ENCODE data around the gene FGF23. TPM values are rescaled to one million over a fixed set of nuclear protein-coding genes. Genes with fewer than 3 reads are reported as not detected.

The FGF23 gene
- total RNA-seq, 1 donor from 2014 or later, result not detected

- DNase-seq (ENCODE audit: low read depth), result no peak
Observed at GRCh38 chr12:4386801-4387200, 7.3 kb upstream of the FGF23 start.

DNA sequence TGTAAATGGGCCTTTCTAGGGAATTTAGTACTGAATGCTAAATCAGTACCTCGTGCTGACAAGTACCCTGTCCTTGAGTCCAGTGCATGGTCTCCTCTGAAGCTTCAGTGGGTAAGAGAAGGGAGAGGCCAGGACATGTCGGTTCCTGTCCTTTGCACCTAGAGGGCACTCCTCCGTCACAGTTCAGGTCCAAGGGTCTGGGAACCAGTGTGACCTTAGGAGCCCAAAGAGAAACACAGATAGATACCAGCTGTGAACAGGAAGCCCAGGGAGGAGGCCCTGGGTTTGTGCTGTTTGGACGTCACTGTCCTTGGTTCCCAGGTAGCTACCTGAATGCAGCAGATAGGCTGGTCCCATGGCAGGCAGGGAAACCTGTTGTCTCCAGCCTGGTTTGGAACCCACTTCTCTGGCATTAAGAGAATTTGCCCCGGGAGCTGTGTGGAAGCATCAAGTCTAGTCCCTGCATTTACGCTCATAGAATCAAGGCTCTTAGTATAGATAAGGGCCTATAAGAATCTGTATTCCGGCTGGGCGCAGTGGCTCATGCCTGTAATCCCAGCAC lies 3.9 kb upstream of the FGF23 start:
- peak; percentile 8 for DNase-seq (ENCODE audit: low read depth)

- no peak for DNase-seq (ENCODE audit: low read depth)
Observed at GRCh38 chr12:4380332-4380731, 820 bp upstream of the FGF23 start.

DNA sequence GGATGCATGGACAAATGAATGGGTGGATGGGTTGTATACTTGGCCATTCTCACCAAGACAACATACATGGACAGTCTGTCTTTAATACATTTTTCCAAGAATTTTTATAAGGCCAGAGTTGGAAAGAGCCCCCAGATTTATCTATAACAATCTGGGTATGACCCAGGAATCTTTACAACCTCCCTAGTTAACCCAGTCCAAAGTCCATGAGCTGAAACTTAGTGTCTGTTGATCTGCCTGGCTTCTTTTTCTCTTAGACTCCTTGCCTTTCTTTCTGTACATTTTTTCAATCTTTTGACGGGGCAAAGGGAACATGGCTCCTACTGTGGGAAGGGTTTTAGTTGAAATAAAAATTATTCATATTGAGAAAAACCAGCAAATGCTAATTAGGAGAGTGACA lies 740 bp downstream of the FGF23 start:
- DNase-seq (ENCODE audit: low read depth), result no peak

DNA sequence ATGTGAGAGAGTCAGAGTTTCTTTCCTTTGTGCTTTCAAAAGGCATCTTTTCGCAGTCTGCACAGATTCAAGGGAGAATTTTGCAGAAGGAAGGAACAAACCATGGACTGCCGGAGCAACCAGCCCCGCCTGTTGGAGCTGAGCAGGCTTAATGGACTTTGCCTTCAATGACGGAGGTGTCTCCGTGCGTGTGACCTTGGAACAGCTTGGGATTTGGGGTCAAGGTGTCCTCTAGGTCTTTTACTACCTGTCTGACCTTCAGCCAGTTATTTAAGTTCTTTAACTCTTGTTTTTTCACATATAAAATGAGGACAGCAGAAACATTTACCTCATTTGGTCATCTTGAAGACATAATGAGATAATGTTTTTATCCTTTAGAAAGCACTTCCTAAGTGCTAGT lies 4.1 kb downstream of the FGF23 start:
- no peak for DNase-seq (ENCODE audit: low read depth)

DNA sequence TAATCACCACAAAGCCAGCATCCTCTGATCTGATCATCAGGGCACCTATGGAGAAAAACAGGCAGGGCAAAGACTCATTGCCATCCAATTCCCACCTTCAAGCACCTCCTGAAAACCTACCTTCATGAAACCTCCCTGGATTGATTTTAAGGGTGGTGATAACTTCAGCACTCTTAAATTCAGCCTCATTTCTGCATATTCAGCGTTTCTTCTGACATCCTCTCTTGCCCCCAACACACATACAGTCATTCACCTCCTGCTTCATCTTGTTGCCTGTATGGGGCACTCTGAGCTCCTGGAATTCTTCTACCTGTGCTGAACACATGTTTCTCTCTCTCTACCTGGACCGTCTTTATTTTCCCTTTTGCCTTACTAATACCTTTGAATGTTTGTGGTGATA lies 6.9 kb downstream of the FGF23 start:
- no peak for DNase-seq (ENCODE audit: low read depth)

- no peak for DNase-seq (ENCODE audit: low read depth)
Observed at GRCh38 chr12:4370265-4370664, 9.2 kb downstream of the FGF23 start.

DNA sequence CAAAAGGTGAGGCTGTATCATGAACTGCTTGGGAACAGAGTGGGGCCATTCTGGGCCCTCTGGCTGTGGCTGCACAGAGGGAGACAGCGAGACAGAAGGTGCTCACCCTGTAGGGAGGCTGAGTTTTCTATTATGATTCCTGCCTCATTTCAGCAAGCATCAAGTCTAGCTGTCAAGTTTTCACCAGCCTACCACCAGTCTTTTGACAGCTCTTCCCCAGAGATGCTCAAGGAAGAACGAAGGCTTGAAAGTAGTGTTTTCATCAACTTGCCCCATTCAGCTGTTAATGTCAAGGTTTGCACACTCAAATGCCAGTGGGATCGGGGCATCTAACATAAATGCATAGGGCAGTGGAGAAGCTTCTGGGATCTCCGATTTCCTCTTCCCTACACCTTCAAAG lies 10.0 kb downstream of the FGF23 start:
- no peak for DNase-seq (ENCODE audit: low read depth)

DNA sequence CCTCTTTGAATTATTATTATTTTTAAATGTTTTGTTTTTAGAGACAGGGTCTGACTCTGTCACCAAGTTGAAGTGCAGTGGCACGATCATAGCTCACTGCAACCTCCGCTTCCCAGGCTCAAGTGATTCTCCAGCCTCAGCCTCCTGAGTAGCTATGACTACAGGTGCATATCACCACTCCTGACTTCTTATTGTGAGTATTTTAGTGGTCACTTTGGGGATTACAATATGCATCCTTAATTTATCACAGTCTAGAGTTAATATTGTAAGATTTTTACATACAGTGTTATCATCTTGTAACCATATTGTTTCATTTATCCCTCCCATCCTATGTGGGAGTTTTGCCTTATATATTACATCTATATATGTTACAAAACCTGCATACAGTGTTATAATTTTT lies 13.4 kb downstream of the FGF23 start:
- no peak for DNase-seq (ENCODE audit: low read depth)

DNA sequence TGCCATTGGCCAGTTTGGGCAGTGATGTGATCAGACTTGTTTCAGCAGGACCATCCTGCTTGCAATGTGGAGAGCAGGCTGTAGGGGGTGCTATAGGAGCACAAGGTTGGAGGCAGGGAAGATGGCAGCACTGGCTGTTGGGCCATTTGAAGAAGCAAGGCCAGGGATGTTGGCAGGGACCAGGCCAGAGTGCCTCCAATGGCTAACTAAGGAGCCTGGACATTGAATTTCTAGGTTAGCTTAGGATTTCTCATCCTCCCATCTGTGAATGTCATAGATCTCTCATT lies 23.5 kb downstream of the FGF23 start:
- peak; percentile 34 for DNase-seq (ENCODE audit: low read depth)

DNA sequence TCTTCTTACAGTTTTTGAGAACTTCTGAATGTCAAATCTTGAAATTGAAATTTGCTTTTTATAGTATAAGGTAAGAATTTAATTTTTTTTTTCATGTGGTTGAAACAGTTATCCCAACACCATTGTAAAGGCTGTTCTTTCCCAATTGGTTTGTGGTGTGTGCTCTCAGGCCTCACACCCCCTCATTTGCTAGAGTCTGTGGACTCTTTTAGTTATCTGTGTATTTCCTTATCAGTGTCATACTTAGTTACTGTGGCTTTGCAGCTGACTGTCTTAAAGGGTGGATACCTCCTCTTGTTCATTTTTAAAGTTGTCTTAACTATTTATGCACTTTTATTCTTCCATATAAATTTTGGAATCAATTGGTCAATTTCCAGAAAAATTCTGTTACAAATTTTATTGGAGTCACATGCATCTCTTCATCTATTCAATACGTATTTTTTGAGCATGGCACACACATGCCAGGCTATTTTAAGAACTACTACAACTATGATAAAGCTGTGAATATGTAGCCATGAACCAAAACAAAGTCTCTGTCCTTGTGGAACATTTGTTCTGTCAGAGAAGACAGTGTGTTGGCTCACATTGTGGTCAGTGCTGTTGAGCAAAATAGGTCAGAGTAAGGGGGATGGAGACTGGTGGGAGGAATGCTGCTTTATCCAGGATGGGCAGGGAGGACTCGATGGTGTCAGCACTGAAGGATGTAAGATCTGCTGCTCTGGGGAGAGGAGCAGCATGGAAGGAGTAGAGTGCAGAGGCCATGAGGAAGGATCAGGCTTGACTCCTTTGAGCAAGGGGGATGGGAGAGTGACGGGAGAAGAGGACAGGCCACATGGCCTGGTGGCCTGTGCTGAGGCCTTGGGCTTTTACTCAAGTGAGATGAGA lies 24.1 kb downstream of the FGF23 start:
- DNase-seq (ENCODE audit: low read depth), result peak; percentile 12

DNA sequence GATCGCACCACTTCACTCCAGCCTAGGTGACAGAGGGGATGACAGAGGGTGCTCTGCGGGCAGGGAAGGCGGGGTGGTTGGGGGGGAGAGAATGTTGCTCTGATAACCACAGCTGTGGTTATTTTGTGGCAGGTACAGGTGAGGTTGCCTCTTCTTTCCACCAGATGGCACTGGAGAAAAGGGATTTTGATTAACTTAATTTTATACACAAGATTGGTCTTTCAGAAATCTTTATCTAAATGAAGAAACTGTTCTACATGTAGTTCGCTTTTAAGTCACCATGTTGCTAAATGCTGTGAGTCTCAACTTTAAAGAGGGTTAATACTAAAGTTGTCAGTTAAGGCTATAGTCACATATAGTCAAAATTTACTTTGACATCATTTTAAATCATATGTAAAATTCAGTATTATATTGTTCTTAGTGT lies 25.7 kb downstream of the FGF23 start:
- DNase-seq (ENCODE audit: low read depth), result peak; percentile 11

GRCh38 chr12:4346931-4347330 lies 32.6 kb downstream of the FGF23 start:
- DNase-seq (ENCODE audit: low read depth), result no peak

DNA sequence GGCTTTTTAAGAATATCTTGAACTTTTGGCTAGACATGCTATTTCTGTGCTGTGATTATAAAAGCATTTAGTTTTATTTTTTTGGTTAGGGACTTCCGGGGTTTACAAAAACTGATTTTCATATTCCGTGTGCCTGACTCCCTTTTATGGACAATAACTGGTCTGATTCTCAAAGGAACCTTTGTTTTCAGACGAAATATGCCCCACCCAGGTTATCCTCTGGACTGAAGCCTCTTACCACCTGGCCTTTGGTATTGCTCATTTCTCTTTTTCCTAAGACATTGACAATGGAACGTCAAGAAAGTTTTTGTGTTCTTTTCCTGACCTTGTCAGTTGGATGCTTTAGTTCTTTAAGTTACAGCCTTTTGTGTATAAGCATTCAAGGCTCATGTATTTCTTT lies 47.7 kb downstream of the FGF23 start:
- DNase-seq (ENCODE audit: low read depth), result no peak

GRCh38 chr12:4331221-4331620 lies 48.3 kb downstream of the FGF23 start:
- DNase-seq (ENCODE audit: low read depth), result no peak

DNA sequence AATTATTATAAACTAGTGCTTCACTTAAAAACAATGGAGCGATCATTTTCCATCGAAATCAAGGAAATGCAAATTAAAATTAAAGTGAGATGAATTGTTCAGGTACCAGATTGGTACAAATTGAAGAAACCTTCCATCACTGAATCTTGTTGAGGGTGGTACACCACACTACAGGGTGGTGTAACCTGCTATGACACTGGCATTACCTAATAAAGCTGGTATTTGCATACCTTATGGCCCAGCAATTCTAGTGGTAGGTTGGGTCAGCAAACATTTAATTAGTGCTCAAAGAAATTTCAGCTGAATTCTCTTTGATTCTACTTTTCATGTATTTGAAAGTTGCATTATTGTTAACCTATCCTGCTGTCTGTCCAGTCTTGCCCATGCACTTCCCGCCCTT lies 49.3 kb downstream of the FGF23 start:
- DNase-seq (ENCODE audit: low read depth), result no peak

DNA sequence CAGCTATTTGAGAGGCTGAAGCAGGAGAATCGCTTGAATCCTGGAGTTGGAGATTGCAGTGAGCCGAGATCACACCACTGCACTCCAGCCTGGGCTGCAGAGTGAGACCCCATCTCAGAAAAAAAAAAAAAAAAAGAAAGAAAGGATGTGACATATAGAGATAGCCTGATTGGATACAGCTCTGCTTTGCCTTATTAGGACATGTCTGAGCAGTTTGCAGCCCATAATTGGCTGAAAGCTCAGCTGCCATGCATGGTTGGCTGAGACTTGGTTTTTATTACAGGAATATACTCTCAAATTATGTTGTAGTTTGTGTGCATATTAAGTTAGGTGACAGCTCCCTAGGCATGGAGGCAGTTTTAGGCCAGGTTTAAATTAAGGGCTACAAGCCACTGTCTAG lies 52.2 kb downstream of the FGF23 start:
- DNase-seq (ENCODE audit: low read depth), result no peak

- no peak for DNase-seq (ENCODE audit: low read depth)
Observed at GRCh38 chr12:4325966-4326365, 53.5 kb downstream of the FGF23 start.

- no peak for DNase-seq (ENCODE audit: low read depth)
Observed at GRCh38 chr12:4324366-4324765, 55.1 kb downstream of the FGF23 start.

DNA sequence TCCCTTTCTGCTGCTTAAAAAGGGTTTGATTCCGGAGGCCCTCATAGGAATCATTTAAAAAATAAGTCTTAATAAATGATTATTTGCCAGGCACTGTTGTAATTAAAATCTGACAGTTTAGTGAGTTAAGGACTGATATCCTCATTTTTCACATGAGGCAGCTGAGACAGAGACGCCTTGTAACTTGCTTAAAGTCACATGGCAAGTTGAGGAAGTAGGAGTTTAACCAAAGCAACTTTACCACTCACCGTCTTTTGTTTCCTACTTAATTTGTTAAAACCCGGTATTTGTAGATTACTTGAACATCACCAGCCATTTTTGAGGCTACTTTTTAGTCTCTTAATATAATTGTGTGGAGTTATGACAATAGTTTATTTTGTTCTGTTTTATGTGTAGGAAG lies 56.1 kb downstream of the FGF23 start:
- DNase-seq (ENCODE audit: low read depth), result no peak

DNA sequence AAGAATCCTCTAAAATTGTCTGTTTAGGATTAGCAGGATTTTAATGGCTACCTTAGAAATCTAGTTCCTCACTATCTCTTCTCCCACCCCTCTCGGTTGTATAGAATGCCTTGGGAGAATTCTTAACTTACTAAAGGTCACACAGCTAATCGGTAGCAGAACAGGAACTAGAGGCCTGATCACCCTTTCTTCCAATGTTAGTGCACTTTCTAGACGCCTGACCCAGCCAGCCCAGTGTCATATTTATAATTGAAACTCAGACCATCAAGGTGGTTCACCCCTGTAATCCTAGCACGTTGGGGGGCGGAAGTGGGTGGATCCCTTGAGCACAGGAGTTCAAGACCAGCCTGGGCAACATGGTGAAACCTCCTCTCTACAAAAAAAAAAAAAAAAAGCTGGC lies 56.8 kb downstream of the FGF23 start:
- no peak for DNase-seq (ENCODE audit: low read depth)

GRCh38 chr12:4320853-4321701 lies 58.4 kb downstream of the FGF23 start, which contains the start of gene TIGAR:
Gene TIGAR, plus strand, starts transcription at chr12:4321213. Its CDS starts 59 bp downstream, at chr12:4321272.
- peak; percentile 96 for DNase-seq (ENCODE audit: low read depth)

Data from myocyte (in vitro differentiated cells).